Activated CD4-positive, alpha-beta T cell treated with anti-CD3 and anti-CD28 coated beads for 1 hour (primary cell): ENCODE data around the gene DPP4.

ENCODE experiments used
- DNase-seq: peaks from one replicate; pipeline ENCODE4 v3.0.0-alpha.2; 2020

DPP4 gene

DNA sequence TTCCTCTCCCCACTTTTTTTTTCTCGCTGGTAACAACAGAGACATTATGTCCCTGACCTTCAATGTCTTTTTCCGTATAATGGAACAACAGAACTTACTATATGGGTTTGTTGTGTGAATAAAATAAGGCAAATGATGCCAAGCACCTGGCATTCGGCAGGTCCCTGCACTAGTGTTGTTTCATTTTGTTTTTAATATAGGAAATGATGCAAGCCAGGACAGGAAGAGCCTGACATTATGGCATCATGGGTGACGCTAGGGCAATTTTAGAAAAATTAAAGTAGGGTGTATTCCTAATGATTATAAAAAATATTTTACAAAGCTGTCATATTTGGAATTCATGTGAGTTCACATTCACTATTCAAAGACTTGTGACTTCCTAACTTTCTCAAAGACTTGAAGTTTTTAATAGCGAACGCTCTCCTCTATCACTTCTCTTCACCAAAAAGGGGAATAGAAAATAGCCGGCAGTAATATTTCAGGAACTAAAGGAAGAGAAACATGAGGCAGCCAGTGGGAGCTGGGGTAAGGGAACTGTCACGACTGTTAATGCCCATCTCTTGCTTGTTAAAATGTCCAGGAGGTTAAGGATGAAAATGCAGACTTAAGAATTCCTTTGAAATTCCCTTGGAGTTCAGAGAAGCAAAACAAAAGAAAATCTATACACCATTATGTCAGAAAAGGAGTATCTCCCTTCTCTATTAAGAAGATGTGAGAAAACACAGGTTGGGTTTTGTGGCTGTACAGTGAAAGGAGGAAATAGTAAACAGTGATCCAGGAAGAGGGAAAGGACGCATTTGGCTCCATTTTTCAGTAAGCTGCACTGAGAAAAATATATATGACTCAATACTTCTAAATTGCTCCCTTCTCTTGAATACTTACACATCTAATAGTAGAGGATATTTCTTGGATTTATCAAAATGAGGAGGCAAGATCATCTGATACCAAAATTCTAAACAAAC is 60.2 kb downstream of the DPP4 start:
- no peak for DNase-seq

DNA sequence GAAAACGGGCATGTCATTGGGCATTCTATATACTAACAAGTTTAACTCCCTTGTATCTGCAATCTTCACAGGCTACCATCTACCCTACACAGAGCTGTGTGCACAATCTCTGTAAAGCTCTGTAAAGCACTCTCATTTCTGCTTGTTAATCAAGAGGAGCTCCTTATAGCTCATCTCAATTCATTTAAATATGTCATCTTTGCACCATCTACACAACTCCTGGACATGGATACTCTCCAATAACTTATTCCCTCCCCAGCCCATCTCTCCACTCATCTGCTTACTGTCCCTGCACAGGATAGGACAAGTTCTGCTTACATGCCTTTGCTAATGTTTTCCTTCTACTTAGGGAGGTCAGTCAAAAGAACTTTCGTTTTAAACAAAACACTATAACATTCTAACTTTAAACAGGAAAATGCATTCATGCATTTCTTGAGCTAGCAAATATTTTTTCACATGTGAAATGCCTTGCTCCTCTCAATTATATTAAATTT is 61.4 kb downstream of the DPP4 start:
- no peak for DNase-seq

DNA sequence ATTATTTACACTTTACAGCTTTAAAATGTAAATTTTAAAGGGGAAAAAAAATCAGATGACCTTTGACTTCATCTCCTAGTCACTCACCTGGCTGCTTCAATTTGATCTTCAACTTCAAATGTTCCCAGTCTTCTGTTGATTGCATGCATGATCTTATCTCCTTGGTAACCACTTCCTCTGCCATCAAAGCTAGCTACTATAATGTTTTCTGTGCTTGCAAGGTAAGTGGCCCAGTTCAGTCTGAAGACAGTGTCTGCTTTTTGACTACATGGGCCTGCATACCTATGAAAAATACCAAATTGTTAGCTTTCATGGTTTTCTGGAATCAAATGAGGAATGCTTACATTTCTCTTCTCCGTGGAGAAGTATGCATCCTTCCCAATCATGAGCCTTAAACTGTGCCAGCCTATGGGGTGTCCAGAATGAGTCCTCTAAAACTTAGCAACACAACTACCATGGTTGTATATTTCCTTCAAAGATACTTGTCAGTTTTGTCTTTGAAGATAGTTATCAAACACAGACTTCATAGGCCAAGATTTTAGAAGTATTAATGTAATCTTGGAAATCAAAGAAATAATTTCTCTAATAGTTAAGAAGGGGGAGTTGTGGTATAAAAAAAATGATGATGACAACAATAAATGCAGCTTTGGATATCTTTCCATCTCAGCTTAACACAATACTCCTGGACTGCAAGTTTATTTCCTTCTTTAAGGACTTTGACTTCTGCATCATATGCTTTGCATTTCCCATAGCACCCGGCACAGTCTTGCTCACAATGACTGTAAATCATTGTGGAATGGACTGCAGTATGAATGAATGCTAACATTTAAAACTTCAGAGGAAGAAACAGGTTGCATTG is 62.1 kb downstream of the DPP4 start:
- no peak for DNase-seq

DNA sequence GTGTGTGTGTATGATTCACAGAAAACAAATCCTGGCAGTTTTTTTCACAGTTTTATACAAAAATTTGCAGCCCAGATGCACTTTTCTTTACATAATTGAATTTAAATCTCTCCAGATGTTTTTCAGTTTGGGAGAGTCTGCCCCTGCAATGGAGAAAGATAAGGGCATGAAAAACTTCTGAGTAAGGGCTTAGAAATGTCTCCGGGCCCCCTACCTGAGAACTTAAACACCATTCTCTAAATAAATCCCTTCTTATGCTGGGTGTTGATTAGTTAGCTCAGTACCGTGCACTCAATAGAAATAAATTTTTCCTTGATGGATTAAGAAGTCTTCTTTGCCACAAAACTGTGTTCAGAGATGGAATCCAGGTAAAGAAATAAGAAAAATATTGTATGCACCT is 64.5 kb downstream of the DPP4 start:
- no peak for DNase-seq

DNA sequence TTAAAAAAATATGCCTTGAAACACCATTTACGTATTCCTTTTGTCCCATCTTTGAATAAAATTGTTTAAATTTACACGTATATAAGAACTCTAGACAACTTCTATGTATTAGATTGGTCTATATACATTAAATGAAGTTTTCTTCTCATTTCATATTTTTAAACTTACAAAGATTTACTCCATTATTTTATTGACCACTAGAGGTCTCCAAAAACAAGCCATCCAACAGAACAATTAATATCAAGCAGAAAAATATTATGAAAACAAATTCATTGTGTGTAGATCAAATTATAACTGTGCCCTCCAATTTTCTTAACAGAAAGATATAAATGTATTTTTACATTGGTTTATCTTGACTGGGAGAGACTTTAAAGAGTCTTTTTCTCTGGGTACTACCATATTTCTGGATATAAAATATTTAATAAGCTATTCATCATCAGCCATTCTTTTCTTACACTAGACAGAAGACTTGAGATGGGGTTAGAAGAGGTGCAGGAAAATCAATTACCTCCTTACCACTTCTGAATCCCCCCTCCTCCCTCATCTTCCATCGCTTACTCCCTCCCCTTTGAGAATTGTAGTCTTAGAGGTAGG is 66.5 kb downstream of the DPP4 start:
- no peak for DNase-seq

DNA sequence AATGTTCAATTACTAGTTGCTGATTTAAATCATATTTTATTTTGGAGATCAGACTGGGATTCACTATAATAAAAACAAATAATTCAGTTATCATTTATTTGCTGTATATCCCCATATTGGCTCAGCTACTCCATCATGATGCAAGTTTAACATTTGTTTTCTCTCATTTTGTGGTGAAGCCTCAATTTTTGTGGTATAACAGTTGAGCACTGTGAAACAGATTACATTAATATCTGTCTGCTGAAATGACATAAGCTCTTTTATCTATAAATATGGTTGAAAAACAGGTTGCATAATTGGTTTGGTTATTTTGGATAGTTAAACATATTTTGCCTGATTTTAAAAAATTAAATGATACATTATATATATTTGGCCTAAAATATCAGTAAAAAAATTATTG is 67.7 kb downstream of the DPP4 start:
- DNase-seq: no peak

DNA sequence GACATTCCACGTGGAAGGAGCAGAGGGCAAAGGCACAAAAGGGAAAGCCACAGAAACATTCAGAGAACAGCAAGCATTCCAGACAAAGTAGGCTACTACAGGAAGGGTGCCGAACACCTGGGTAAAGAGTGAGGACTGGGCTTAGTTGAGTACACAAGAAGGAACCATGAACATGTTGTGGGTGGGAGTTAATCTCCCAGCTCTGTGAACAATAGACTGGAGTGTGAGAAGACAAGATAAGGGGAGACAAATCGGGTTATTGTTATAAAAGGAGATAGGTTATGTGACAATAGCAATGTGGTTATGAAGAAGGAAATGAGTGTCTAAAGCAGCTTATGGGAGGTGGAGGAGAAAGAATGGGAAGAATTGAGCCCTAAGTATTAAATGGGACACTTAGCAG is 70.0 kb downstream of the DPP4 start:
- no peak for DNase-seq

DNA sequence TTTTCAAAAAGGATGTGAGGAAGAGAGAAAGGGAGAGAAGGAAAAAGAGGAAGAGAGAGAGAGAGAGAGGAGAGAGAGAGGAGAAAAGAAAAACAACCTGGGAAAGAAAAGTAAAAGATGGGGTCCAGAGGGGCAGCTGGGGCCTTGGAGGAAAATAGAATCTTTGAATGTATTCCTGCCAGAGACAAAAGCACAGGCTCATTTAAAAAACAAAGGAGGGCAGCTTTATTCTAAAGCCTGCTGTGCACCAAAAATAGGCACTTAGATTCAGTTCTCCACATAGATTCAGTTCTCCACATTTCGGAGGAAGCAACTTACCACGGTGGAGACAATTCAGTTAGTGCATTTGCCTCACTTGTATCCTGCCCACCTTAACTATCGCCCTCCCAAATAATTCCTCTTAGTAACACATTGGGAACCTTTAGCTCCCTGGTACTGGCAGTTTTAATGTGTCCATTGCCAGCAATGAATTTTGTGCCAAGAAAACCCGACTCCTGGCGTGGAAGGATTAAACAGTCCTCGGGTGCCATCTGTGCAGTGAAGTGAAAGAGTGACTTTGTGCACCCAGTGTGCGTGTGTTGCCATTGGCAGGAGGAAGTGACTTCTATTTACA is 71.3 kb downstream of the DPP4 start:
- DNase-seq: no peak

DNA sequence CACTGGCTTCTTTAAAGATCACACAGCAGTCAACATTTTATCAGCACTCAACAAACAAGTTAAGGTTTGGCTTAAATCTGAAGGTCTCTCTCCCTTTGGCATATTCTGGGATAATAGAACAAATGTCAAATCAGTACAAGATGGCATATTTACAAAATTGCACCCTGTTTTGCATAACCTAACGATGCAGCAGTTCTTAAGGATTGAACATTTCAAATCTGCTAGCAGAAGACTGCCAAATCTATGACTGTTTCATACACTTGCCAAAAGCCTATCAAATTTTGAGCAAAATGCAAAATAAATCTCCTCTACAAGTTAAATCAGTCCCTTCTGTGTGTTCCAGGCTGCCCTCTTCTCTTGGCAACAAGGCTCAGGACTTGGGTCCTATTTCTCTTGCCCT is 73.6 kb downstream of the DPP4 start:
- no peak for DNase-seq

DNA sequence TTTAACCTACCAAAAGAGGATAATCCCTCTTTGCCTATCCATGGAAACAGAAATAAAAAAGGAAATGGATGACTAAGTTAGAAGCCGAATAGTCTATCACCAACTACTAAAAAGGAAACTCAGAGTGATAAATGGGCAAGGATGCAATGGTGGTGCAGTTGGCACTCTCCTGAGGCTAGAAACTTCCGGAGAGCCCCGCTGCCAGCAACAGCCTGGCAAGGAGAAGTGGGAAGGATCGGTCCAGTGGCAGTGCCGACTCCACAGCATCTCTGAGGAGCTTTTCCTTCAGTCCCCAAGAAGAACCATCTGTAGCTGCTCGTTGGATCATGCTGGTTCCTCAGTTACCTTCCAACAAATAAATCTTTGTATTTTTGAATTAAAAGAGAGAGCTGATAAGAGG is 74.7 kb downstream of the DPP4 start:
- DNase-seq: no peak

DNA sequence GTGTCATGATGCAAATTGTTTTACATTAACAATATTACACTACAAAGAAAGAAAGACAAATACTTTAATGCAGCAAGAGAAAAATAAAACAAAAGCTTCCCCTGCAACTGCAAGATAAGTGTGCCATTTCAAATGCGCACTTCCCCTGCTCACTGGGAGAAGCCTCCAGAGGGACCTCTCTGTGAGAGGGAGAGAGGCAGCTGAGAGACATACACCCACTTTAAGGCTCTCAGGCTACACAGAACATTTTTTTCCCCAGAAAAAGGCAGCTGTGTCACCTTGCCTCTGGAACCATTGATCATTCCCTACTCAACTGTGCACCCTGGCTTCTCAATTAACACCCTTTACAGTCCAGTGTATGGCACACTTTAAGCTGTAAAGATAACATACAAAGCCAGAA is 75.2 kb downstream of the DPP4 start:
- no peak for DNase-seq

DNA sequence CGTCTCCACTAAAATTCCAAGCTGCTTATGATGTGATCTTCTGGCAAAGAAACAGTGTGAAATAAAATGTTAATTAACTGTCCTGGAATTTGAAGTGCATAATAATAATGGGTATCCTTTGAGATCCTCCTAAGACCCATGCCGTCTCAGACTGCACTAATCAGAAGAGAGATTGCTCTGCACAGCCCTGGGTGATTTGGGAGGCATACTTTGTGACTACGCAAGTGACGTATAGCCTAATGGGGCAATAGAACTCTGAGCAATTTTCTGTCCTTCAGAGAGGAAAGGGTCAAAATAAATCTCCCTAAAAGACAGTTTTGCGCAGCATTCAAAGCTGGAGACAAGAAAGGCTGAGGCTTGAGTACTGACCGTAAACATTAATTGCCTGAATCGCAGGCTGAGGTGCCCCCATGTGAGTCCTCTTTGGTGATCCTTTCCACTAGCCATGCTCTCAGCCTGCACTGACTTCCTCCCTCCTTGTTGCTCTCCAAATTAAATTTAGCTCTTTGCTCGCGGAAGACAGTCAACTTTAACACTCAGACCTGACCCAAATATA is 76.0 kb downstream of the DPP4 start:
- DNase-seq: no peak

DNA sequence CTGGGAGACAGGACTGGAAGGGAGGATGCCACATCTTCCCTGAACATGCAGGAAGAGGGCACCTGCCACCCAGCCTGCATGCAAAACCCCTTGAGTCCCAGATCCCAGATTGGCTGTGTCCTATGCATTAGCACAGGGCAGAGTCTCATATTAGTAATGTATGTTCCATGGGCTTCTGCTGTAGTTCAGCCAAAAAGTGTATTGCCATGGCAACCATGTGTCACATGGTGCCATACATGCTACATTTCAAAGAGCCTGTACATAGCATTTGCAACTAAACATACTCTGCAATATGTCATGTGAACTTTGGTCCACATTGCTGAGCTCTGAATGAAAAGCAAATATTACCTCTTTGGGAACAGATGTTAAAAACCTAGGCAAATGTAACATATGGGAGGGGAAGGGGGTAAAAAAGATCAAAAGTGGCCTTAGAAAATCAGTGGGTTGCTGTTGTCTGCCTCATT is 78.4 kb downstream of the DPP4 start:
- DNase-seq: no peak

DNA sequence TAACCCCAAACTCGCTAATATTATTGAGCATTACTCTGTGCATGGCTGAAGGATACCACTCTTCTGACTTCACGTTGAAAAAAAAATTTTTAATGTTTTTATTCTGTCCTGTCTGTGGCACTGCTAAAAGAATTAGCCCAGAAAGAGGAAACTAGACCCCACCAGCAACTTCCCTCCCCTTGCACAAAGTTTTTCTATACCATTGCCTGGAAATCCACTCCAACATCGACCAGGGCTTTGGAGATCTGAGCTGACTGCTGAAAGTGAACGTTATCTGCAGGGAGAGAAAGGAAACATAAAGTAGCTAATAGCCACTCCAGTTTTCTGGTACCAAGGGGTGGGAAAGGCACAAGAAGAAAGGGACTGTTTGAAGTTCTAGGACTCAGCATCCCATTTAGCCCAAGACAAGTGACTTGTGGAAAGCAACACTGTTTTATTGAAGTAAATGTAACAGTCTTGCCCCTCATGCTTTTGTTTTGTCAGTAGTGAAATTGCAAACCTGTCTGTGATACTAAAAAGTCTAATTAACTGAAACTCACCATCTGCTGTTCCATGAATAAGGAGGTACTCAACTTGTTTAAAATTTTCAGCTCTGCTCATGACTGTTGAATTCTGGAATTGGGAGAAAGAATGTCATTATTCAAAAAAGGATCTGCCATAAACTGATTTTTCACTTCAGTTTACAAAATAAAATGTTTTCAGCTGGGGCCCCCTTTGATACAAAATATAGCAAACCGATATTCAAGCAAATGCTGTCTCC is 79.1 kb downstream of the DPP4 start:
- no peak for DNase-seq

DNA sequence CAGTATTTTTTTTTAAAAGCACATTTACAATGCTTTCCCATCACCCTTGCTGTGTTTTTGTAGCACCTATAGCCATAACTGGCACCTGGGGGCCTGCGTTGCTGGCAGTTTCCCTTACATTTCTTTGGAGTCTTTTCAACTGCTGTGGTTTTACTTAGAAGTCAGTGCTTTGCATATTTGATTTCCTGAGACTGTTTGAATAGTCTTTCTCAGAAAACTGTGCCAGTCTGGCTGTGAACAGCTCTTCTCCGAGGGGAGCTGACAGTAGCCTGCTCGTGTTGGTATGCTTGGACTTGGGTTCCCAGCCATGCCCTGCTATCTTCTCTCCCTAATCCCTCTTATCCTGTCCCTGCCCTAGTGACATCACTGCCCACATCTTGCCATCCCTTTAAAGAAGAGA is 81.5 kb downstream of the DPP4 start:
- peak; percentile 12 for DNase-seq

DNA sequence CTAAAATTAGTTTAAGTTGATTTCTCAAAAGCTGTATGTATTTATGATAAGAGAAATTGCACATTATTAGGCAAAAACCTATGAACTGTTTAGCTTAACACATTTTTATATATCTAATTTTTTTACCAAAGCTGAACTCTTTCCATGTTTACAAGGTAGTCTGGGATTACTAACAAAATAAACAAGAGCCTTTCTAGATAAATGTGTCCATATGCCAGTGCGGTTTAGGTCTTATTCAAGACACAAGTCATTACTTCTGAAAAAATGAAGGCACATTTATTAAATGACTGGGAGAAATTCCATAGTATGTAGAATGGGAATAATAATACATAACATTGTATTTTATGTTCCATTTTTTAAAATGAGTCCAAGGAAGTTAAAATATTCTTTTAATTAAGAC is 82.0 kb downstream of the DPP4 start:
- DNase-seq: no peak

DNA sequence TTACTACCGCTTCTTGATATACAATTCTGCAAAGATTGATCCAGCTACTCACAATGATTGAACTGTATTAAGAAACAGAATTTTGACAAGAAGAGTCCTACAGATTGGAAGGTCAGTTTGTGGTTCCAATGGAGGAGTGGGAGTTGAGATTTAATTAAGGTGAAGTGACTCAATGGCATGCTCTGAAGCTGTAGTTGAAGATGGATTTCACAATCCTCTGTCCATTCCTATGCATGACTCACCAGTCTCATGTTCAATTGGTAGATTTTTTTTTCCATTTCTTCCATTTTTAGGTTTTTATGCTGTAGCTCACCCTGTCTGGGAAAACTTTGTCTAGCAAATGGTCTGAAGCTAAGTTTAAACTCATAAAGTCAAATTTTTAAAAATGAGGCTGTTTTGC is 83.3 kb downstream of the DPP4 start:
- DNase-seq: no peak

DNA sequence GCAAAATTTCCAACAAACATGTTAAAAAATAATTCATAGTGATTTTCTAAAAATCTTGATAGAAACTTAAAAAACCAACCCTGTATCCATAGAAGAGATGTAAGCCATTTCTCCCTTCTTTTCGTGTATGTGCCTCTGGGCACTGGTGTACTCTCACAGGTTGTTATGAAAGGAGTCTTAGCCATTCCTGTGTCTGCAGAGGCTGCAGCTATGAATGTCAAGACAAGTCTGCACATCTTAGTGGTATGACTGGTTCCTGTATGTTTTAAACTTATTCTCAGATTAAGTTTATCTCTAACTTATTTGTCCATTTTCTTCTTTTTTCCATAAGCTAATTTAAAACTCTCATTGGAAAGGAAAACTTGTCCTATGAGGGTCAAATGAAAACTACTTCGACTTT is 84.0 kb downstream of the DPP4 start:
- no peak for DNase-seq

DNA sequence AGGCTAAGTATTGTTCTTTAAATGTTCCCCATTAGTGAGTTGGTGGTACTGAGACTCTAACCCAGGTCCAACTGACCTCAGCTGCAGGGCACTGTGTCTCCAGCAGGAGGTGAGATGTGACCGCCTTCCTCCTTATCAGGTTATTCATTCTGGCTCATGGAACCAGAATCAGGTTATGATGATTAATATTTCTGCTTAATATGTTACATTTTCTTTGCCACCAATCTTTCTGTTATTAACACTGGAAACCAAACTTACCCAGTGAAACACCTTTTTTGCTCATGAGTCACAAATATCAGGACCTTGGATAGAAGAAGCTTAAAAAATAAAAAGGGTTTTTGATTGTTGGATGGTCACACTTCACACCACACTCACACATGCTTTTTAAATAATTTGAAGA is 85.4 kb downstream of the DPP4 start:
- no peak for DNase-seq

DNA sequence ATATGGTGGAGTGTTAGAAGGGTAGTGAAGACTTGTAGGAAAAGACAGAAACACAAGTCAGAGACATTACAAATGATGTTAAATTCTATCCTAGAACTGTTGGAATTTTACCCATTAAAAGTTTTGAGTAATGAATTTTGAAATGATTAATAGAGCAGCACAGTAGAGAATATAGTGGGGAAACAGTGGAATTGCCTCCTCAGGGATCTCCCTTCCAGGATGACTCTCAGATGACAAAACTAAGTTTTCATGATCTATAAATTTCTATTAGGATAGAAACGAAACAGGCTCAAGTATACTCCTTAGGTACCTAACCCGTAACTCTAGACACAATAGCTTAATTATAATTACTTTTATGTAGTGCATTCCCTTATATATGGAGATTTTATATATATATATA is 86.7 kb downstream of the DPP4 start:
- DNase-seq: no peak

DNA sequence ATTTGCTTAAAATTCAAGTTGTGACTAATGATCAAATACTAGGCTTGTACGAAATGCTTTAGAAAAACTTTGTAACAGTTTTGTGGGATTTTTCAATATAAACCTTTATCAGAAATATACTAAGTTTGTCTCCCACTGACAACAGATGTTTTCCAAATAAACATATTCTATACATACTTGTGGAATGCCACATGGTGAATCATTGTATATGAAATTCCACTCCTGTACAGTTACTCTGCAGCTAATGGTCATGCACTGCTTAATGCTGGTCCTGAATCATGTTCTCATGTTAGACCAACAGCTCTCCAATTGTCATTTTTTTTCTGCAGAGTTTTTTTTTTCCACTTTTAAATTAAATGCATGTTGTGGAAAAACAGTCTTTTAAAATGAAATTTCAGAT is 90.1 kb downstream of the DPP4 start:
- DNase-seq: no peak

DNA sequence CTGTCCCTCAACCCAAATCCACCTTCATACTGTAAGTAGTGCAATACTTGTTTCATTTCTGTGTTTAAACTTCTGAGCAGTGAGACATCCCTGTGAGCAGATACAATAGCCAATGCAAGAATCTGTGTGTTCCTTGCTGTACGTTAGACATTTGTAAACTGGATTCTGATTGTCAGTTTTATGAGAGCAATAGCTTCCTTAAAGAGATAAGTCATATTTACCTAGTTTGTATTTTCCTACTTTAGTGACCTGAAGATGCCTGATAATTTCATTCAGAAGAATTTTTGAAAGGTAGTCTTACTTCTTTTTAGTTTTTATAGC is 90.7 kb downstream of the DPP4 start:
- no peak for DNase-seq
